ENCODE data around the gene KRTAP10-12. TPM values are rescaled to one million over a fixed set of nuclear protein-coding genes. Genes with fewer than 3 reads are reported as not detected.

KRTAP10-12 gene
- total and polyA plus RNA-seq, 2 of the 13 experiments (the other 11 are each of a cell fraction or from before 2014, with no cell fraction given): not detected

DNA sequence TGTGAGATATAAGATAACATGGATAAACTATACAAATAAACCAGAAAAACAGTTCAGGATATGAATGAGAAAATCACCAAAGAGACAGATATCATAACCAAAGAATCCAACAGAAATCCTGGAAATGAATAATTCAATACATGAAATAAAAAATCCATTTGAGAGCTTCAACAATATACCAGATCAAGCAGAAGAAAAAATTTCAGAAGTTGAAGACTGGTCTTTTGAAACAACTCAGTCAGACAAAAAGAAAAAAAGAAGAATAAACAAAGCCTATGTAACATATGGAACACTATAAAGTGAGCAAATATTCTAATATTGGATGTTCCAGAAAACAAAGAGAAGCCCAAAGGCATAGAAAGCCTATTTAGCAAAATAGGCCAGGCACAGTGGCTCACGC, 25.1 kb upstream of the KRTAP10-12 start:
- Histone ChIP-seq H3K9ac (ENCODE audit: insufficient read depth, low read depth, low read length) (no peak overlapping the region), H3K9me3 (ENCODE audit: low read length) (peaks cover 7% of the 10 kb centered on the region), H3K4me3 (replicated peaks in 1 of 3; ENCODE audit: insufficient read depth in 1 of 3, low read depth in 2 of 3, low read length in 3 of 3) (no peak overlapping the region), H4K20me1 (ENCODE audit: insufficient read depth, low read length) (no peaks in the 10 kb centered on the region), H3K36me3 (replicated peaks in 1 of 2; ENCODE audit: control insufficient read depth in 1 of 2, insufficient read depth in 2 of 2, low read length in 2 of 2) (no peaks in the 10 kb centered on the region), H3K27ac (ENCODE audit: extremely low read length, insufficient read depth, low read length) (no peak overlapping the region), H2AFZ (ENCODE audit: low read length) (no peak overlapping the region), H3K79me2 (ENCODE audit: insufficient read depth, low read length) (no peaks in the 10 kb centered on the region), H3K4me1 (ENCODE audit: insufficient read depth, low read length) (no peaks in the 10 kb centered on the region), H3K4me2 (ENCODE audit: low read depth, low read length) (no peak overlapping the region), H3K27me3 (ENCODE audit: control insufficient read depth in 1 of 2, insufficient read depth in 2 of 2, low read length in 2 of 2) (peaks cover 0 to 14% of the 10 kb centered on the region in 2 experiments; a peak in 2 of 5 replicates)
- BruUV-seq (replicated peaks): no TSS peak
- DNase-seq (ENCODE audit: low spot score) (no peak), FAIRE-seq (no peak), ATAC-seq (no peak)
- TF ChIP-seq NR2F2 (IDR thresholded peaks at IDR 0.05; ENCODE audit: borderline replicate concordance, low read depth) (no peak), NPAS2 (CRISPR knock-in tag; IDR thresholded peaks at IDR 0.05; ENCODE audit: borderline replicate concordance) (no peak), ZNF160 (CRISPR knock-in tag; IDR thresholded peaks at IDR 0.05) (peak; percentile 79; the same call in 1 of the 2 replicates)
- in situ Hi-C loops (cut with HindIII; ENCODE audit: extremely low pct_ligation_motif_present, low pct_unique_long_range_greater_than_20kb) (no loop called here), intact Hi-C loops (cut with micrococcal nuclease; ENCODE audit: unreplicated experiment) (no loop called here)
- 7% methylated on average over 1 of the region's 1 CpG for WGBS (ENCODE audit: low lambda C conversion rate)
- ChIA-PET CTCF (ENCODE audit: low intra/inter-chr PET ratio, low total read pairs) (no interaction called here), POLR2A (no interaction called here)

- no peaks in the 10 kb centered on the region for H3K4me1 ChIP-seq (ENCODE audit: insufficient read depth, low read length)
- FAIRE-seq (no peak), ATAC-seq (no peak), DNase-seq (ENCODE audit: low spot score) (no peak)
- H4K20me1 ChIP-seq (ENCODE audit: insufficient read depth, low read length): no peaks in the 10 kb centered on the region
- peaks cover 1 to 24% of the 10 kb centered on the region in 2 experiments; a peak in 2 of 5 replicates for H3K27me3 ChIP-seq (ENCODE audit: control insufficient read depth in 1 of 2, insufficient read depth in 2 of 2, low read length in 2 of 2)
- ChIA-PET CTCF (ENCODE audit: low intra/inter-chr PET ratio, low total read pairs) (no interaction called here), POLR2A (no interaction called here)
- H3K4me3 ChIP-seq (replicated peaks in 1 of 3; ENCODE audit: insufficient read depth in 1 of 3, low read depth in 2 of 3, low read length in 3 of 3): no peak overlapping the region
- no peak overlapping the region for H3K9ac ChIP-seq (ENCODE audit: insufficient read depth, low read depth, low read length)
- H2AFZ ChIP-seq (ENCODE audit: low read length): no peak overlapping the region
- no peaks in the 10 kb centered on the region for H3K9me3 ChIP-seq (ENCODE audit: low read length)
- H3K4me2 ChIP-seq (ENCODE audit: low read depth, low read length): no peak overlapping the region
- intact Hi-C loops (cut with micrococcal nuclease; ENCODE audit: unreplicated experiment) (no loop called here), in situ Hi-C loops (cut with HindIII; ENCODE audit: extremely low pct_ligation_motif_present, low pct_unique_long_range_greater_than_20kb) (no loop called here)
- no TSS peak for BruUV-seq (replicated peaks)
- H3K36me3 ChIP-seq (replicated peaks in 1 of 2; ENCODE audit: control insufficient read depth in 1 of 2, insufficient read depth in 2 of 2, low read length in 2 of 2): no peaks in the 10 kb centered on the region
- no peak overlapping the region for H3K27ac ChIP-seq (ENCODE audit: extremely low read length, insufficient read depth, low read length)
- H3K79me2 ChIP-seq (ENCODE audit: insufficient read depth, low read length): no peaks in the 10 kb centered on the region
- WGBS (ENCODE audit: low lambda C conversion rate): 55% methylated on average over 8 of the region's 13 CpGs
- TF ChIP-seq, protein P1, sequence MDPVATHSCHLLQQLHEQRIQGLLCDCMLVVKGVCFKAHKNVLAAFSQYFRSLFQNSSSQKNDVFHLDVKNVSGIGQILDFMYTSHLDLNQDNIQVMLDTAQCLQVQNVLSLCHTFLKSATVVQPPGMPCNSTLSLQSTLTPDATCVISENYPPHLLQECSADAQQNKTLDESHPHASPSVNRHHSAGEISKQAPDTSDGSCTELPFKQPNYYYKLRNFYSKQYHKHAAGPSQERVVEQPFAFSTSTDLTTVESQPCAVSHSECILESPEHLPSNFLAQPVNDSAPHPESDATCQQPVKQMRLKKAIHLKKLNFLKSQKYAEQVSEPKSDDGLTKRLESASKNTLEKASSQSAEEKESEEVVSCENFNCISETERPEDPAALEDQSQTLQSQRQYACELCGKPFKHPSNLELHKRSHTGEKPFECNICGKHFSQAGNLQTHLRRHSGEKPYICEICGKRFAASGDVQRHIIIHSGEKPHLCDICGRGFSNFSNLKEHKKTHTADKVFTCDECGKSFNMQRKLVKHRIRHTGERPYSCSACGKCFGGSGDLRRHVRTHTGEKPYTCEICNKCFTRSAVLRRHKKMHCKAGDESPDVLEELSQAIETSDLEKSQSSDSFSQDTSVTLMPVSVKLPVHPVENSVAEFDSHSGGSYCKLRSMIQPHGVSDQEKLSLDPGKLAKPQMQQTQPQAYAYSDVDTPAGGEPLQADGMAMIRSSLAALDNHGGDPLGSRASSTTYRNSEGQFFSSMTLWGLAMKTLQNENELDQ (CRISPR knock-in tag; IDR thresholded peaks at IDR 0.05; ENCODE audit: borderline replicate concordance): no peak
- no peak for TF ChIP-seq ZNF350 (CRISPR knock-in tag; IDR thresholded peaks at IDR 0.05; ENCODE audit: borderline replicate concordance, low read depth)
- TF ChIP-seq EHMT2 (IDR thresholded peaks at IDR 0.05; ENCODE audit: borderline replicate concordance, low read depth, low read length): no peak
- TF ChIP-seq ZFP82 (CRISPR knock-in tag; IDR thresholded peaks at IDR 0.05; ENCODE audit: borderline replicate concordance): no peak
- TF ChIP-seq CBFB (CRISPR knock-in tag; IDR thresholded peaks at IDR 0.05): no peak
- TF ChIP-seq, protein P2, sequence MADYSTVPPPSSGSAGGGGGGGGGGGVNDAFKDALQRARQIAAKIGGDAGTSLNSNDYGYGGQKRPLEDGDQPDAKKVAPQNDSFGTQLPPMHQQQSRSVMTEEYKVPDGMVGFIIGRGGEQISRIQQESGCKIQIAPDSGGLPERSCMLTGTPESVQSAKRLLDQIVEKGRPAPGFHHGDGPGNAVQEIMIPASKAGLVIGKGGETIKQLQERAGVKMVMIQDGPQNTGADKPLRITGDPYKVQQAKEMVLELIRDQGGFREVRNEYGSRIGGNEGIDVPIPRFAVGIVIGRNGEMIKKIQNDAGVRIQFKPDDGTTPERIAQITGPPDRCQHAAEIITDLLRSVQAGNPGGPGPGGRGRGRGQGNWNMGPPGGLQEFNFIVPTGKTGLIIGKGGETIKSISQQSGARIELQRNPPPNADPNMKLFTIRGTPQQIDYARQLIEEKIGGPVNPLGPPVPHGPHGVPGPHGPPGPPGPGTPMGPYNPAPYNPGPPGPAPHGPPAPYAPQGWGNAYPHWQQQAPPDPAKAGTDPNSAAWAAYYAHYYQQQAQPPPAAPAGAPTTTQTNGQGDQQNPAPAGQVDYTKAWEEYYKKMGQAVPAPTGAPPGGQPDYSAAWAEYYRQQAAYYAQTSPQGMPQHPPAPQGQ (CRISPR knock-in tag; IDR thresholded peaks at IDR 0.05; ENCODE audit: borderline replicate concordance): no peak
- TF ChIP-seq PAXIP1 (CRISPR knock-in tag; conservative IDR thresholded peaks at IDR 0.05): no peak
These were observed 19.1 kb upstream of the KRTAP10-12 start for GRCh38 chr21:44677881-44678280.
